Esophagus squamous epithelium (tissue), 5 donors: ENCODE measurements around the gene INPP4B. TPM values are rescaled to one million over a fixed set of nuclear protein-coding genes. Genes with fewer than 3 reads are reported as not detected.

Experiments used
- DNase-seq: peaks from one replicate; lab custom pipeline; 2025; lab: John Stamatoyannopoulos, UW
- H3K27ac ChIP-seq, 4 donors: fragments of 200-600 bp; sonication (generic); one replicate each; pipeline ENCODE4 v1.5.1; 2016 to 2019; ENCODE audit warnings: mild to moderate bottlenecking in 1 of 4
- H3K27me3 ChIP-seq, 4 donors: fragments of 200-600 bp; sonication (generic); 1 replicate in 3 of 4; 2 replicates in 1 of 4; pipeline versions ENCODE4 v1.5.1 to v1.6.0; 2017 to 2021; ENCODE audit warnings: antibody characterized with exemption in 1 of 4
- H3K36me3 ChIP-seq, 3 donors: fragments of 200-600 bp; sonication (generic); one replicate each; pipeline ENCODE4 v1.5.1; 2016 to 2019
- H3K4me1 ChIP-seq, 3 donors: fragments of 200-600 bp; sonication (generic); one replicate each; pipeline ENCODE4 v1.5.1; 2017 to 2019
- H3K4me3 ChIP-seq, 4 donors: fragments of 200-600 bp; sonication (generic); 1 replicate in 3 of 4; 2 replicates in 1 of 4; pipeline ENCODE4 v1.5.1; 2016 to 2019; ENCODE audit warnings: mild to moderate bottlenecking in 2 of 4, moderate library complexity in 1 of 4
- H3K9me3 ChIP-seq, 3 donors: fragments of 200-600 bp; sonication (generic); one replicate each; pipeline ENCODE4 v1.5.1; 2016 to 2019
- POLR2A ChIP-seq, 4 donors: fragments of 450-650 bp; IDR thresholded peaks; one replicate each; pipeline ENCODE4 v1.6.1; 2017; ENCODE audit warnings: antibody characterized with exemption in 4 of 4, mild to moderate bottlenecking in 4 of 4, moderate library complexity in 3 of 4
- WGBS, 2 donors: methylation state at CpG; one replicate each; pipeline ENCODE4 v1.1.5; 2018; 5-methylcytosine and 5-hydroxymethylcytosine counted together
- intact Hi-C: fragments of 100-400 bp; cut with DNase I; formaldehyde crosslinking; loops from one replicate; pipeline ENCODE4 v1.15.0; 2022
- total RNA-seq, 4 donors: library from RNA; depleted of rRNA; stranded (reverse); fragments of >200 nt; gene quantifications; one replicate each; pipeline ENCODE4 v1.1.0, GENCODE V29; 2016
- TF ChIP-seq, protein P1 (sequence below), 6 experiments: fragments of 450-650 bp in 4 of 6; fragments of 200-600 bp in 2 of 6; sonication (generic) in 2 of 6; IDR thresholded peaks; one replicate each; pipeline ENCODE4 v1.5.1; 2016 to 2019; ENCODE audit warnings: antibody characterized with exemption in 6 of 6, mild to moderate bottlenecking in 4 of 6, moderate library complexity in 4 of 6
- donor health status: DM: yes; HTN: yes; CAD: no.

INPP4B gene
- total RNA-seq, 4 donors from 2014 or later = 14.3 to 49.7 (median 21.3) TPM

GRCh38 chr4:142242156-142242555 is 603.9 kb downstream of the INPP4B start:
- Histone ChIP-seq H3K36me3 (no peaks in the 10 kb centered on the region), H3K27ac (no peak overlapping the region), H3K4me1 (no peaks in the 10 kb centered on the region), H3K4me3 (no peak overlapping the region), H3K9me3 (peaks cover 0 to 3% (median 0%) of the 10 kb centered on the region in 3 donors), H3K27me3 (no peaks in the 10 kb centered on the region)
- DNase-seq = no peak
- TF ChIP-seq, protein P1, sequence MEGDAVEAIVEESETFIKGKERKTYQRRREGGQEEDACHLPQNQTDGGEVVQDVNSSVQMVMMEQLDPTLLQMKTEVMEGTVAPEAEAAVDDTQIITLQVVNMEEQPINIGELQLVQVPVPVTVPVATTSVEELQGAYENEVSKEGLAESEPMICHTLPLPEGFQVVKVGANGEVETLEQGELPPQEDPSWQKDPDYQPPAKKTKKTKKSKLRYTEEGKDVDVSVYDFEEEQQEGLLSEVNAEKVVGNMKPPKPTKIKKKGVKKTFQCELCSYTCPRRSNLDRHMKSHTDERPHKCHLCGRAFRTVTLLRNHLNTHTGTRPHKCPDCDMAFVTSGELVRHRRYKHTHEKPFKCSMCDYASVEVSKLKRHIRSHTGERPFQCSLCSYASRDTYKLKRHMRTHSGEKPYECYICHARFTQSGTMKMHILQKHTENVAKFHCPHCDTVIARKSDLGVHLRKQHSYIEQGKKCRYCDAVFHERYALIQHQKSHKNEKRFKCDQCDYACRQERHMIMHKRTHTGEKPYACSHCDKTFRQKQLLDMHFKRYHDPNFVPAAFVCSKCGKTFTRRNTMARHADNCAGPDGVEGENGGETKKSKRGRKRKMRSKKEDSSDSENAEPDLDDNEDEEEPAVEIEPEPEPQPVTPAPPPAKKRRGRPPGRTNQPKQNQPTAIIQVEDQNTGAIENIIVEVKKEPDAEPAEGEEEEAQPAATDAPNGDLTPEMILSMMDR (IDR thresholded peaks at IDR 0.05) = no peak
- no peak for TF ChIP-seq POLR2A (IDR thresholded peaks at IDR 0.05)
- WGBS, 2 donors = 52 to 53% methylated on average over 2 of the region's 2 CpGs
- intact Hi-C loops = no loop called here

GRCh38 chr4:142238589-142238988 is 607.5 kb downstream of the INPP4B start:
- no peak for DNase-seq
- TF ChIP-seq POLR2A (IDR thresholded peaks at IDR 0.05) = no peak
- TF ChIP-seq, protein P1 (IDR thresholded peaks at IDR 0.05) = no peak
- H3K36me3 ChIP-seq = no peaks in the 10 kb centered on the region
- H3K4me3 ChIP-seq = no peak overlapping the region
- no peaks in the 10 kb centered on the region for H3K4me1 ChIP-seq
- no peaks in the 10 kb centered on the region for H3K27me3 ChIP-seq
- intact Hi-C loops = no loop called here
- H3K9me3 ChIP-seq = no peaks in the 10 kb centered on the region
- H3K27ac ChIP-seq = no peak overlapping the region

DNA sequence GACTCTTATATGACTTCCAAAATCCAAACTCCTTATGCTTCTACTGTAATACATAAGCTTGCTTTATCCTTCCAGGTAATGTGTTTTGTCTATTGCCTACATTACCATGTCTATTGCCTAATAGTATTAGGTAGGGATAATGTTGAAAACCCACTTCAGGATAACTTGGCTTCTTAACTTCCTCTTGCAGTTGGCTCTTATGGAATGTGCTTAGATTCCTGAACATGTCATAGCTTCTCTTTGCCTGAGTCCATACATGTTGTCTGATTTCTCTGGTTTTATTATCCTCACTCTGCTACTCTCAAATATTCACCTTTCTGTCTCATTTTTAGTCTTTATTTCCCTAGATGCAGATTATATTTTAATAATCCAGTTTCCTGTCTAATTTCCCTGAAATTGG is 609.8 kb downstream of the INPP4B start:
- intact Hi-C loops = no loop called here
- TF ChIP-seq, protein P1 (IDR thresholded peaks at IDR 0.05) = no peak
- no peak for TF ChIP-seq POLR2A (IDR thresholded peaks at IDR 0.05)
- H3K27ac ChIP-seq = no peak overlapping the region
- no peaks in the 10 kb centered on the region for H3K9me3 ChIP-seq
- DNase-seq = no peak
- no peaks in the 10 kb centered on the region for H3K36me3 ChIP-seq
- H3K4me1 ChIP-seq = no peaks in the 10 kb centered on the region
- H3K4me3 ChIP-seq = no peak overlapping the region
- no peaks in the 10 kb centered on the region for H3K27me3 ChIP-seq

DNA sequence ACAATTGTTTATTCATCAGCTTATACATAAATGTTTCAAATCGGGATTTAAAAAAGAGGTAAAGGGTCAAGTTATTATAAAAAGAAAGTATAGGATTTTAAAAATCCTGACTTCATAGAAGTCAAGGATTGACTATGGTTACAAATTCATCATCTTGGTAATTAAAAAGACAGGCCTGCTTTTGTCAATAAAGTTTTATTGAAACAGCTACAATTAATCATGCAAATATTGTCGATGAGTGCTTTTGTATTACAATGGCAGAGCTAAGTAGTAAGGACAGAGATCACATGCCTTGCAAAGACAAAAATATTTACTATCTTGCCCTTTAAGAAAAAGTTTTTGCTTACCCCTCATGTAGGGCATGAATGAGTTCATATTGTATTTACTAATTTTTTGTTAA is 614.3 kb downstream of the INPP4B start:
- no peak overlapping the region for H3K27ac ChIP-seq
- TF ChIP-seq, protein P1 (IDR thresholded peaks at IDR 0.05) = no peak
- TF ChIP-seq POLR2A (IDR thresholded peaks at IDR 0.05) = no peak
- no peaks in the 10 kb centered on the region for H3K27me3 ChIP-seq
- WGBS, 2 donors = 85 to 89% methylated on average over 2 of the region's 2 CpGs
- intact Hi-C loops = no loop called here
- no peak for DNase-seq
- no peak overlapping the region for H3K4me3 ChIP-seq
- H3K36me3 ChIP-seq = no peaks in the 10 kb centered on the region
- H3K4me1 ChIP-seq = no peaks in the 10 kb centered on the region
- H3K9me3 ChIP-seq = no peaks in the 10 kb centered on the region

- WGBS, 2 donors = 78 to 99% methylated on average over 3 of the region's 3 CpGs
- Histone ChIP-seq H3K4me3 (no peak overlapping the region), H3K27ac (no peak overlapping the region), H3K4me1 (no peaks in the 10 kb centered on the region), H3K27me3 (no peaks in the 10 kb centered on the region), H3K9me3 (no peaks in the 10 kb centered on the region), H3K36me3 (no peaks in the 10 kb centered on the region)
- no peak for DNase-seq
- TF ChIP-seq, protein P1 (IDR thresholded peaks at IDR 0.05) = no peak
- no peak for TF ChIP-seq POLR2A (IDR thresholded peaks at IDR 0.05)
- intact Hi-C loops = no loop called here
These were observed 615.1 kb downstream of the INPP4B start for GRCh38 chr4:142230991-142231390.
